Measurements from ENCODE around the gene PCSK5.

Gene PCSK5

GRCh38 chr9:76158713-76159112 is 268.2 kb downstream of the PCSK5 start:
- H3K27ac Mint-ChIP-seq (ENCODE audit: low read depth), result no peak overlapping the region
- no peaks in the 10 kb centered on the region for H3K27me3 Mint-ChIP-seq
- H3K9me3 Mint-ChIP-seq, result peaks cover 5% of the 10 kb centered on the region
- H3K36me3 Mint-ChIP-seq (ENCODE audit: insufficient read depth), result peaks cover 5% of the 10 kb centered on the region
- DNase-seq (ENCODE audit: low spot score in 2 of 2), result no peak
- no peaks in the 10 kb centered on the region for H3K4me1 Mint-ChIP-seq
- no peak overlapping the region for H3K4me3 Mint-ChIP-seq
- ATAC-seq (replicated peaks; ENCODE audit: extremely low read depth, poor library complexity, severe bottlenecking), result no peak

- H3K4me1 Mint-ChIP-seq, result no peaks in the 10 kb centered on the region
- H3K27me3 Mint-ChIP-seq, result no peaks in the 10 kb centered on the region
- H3K4me3 Mint-ChIP-seq, result no peak overlapping the region
- no peak overlapping the region for H3K27ac Mint-ChIP-seq (ENCODE audit: low read depth)
- ATAC-seq (replicated peaks; ENCODE audit: extremely low read depth, poor library complexity, severe bottlenecking) (no peak), DNase-seq (ENCODE audit: low spot score in 2 of 2) (no peak)
- peaks cover 5% of the 10 kb centered on the region for H3K36me3 Mint-ChIP-seq (ENCODE audit: insufficient read depth)
- H3K9me3 Mint-ChIP-seq, result peaks cover 5% of the 10 kb centered on the region
Measured at GRCh38 chr9:76159293-76159926, 268.9 kb downstream of the PCSK5 start.

- no peaks in the 10 kb centered on the region for H3K9me3 Mint-ChIP-seq
- H3K4me1 Mint-ChIP-seq, result no peaks in the 10 kb centered on the region
- H3K27me3 Mint-ChIP-seq, result no peaks in the 10 kb centered on the region
- H3K4me3 Mint-ChIP-seq, result no peak overlapping the region
- ATAC-seq (replicated peaks; ENCODE audit: extremely low read depth, poor library complexity, severe bottlenecking), result no peak
- H3K36me3 Mint-ChIP-seq (ENCODE audit: insufficient read depth), result peaks cover 5% of the 10 kb centered on the region
- no peak for DNase-seq (ENCODE audit: low spot score in 2 of 2)
- H3K27ac Mint-ChIP-seq (ENCODE audit: low read depth), result no peak overlapping the region
Measured at GRCh38 chr9:76161106-76161505, 270.6 kb downstream of the PCSK5 start.

- DNase-seq (ENCODE audit: low spot score in 2 of 2), result no peak
- Mint-ChIP-seq H3K9me3 (no peaks in the 10 kb centered on the region), H3K4me3 (no peak overlapping the region), H3K27me3 (no peaks in the 10 kb centered on the region), H3K4me1 (no peaks in the 10 kb centered on the region), H3K27ac (ENCODE audit: low read depth) (no peak overlapping the region), H3K36me3 (ENCODE audit: insufficient read depth) (peaks cover 5% of the 10 kb centered on the region)
- no peak for ATAC-seq (replicated peaks; ENCODE audit: extremely low read depth, poor library complexity, severe bottlenecking)
Measured at GRCh38 chr9:76161541-76161940, 271.1 kb downstream of the PCSK5 start.

GRCh38 chr9:76162086-76162730 is 271.7 kb downstream of the PCSK5 start:
- H3K36me3 Mint-ChIP-seq (ENCODE audit: insufficient read depth), result peaks cover 5% of the 10 kb centered on the region
- H3K9me3 Mint-ChIP-seq, result no peaks in the 10 kb centered on the region
- no peak for ATAC-seq (replicated peaks; ENCODE audit: extremely low read depth, poor library complexity, severe bottlenecking)
- no peaks in the 10 kb centered on the region for H3K4me1 Mint-ChIP-seq
- no peak overlapping the region for H3K27ac Mint-ChIP-seq (ENCODE audit: low read depth)
- no peaks in the 10 kb centered on the region for H3K27me3 Mint-ChIP-seq
- no peak overlapping the region for H3K4me3 Mint-ChIP-seq
- DNase-seq (ENCODE audit: low spot score in 2 of 2), result no peak

- no peaks in the 10 kb centered on the region for H3K9me3 Mint-ChIP-seq
- H3K27ac Mint-ChIP-seq (ENCODE audit: low read depth), result no peak overlapping the region
- no peak overlapping the region for H3K4me3 Mint-ChIP-seq
- H3K27me3 Mint-ChIP-seq, result no peaks in the 10 kb centered on the region
- no peak for DNase-seq (ENCODE audit: low spot score in 2 of 2)
- no peak for ATAC-seq (replicated peaks; ENCODE audit: extremely low read depth, poor library complexity, severe bottlenecking)
- no peaks in the 10 kb centered on the region for H3K4me1 Mint-ChIP-seq
- peaks cover 5% of the 10 kb centered on the region for H3K36me3 Mint-ChIP-seq (ENCODE audit: insufficient read depth)
Measured at GRCh38 chr9:76162751-76163500, 272.5 kb downstream of the PCSK5 start.

GRCh38 chr9:76166526-76166925 is 276.1 kb downstream of the PCSK5 start:
- Mint-ChIP-seq H3K36me3 (ENCODE audit: insufficient read depth) (peaks cover under 1% of the 10 kb centered on the region), H3K27me3 (no peaks in the 10 kb centered on the region), H3K27ac (ENCODE audit: low read depth) (no peak overlapping the region), H3K4me1 (no peaks in the 10 kb centered on the region), H3K4me3 (no peak overlapping the region), H3K9me3 (no peaks in the 10 kb centered on the region)
- ATAC-seq (replicated peaks; ENCODE audit: extremely low read depth, poor library complexity, severe bottlenecking) (no peak), DNase-seq (ENCODE audit: low spot score in 2 of 2) (no peak)

- no peak for ATAC-seq (replicated peaks; ENCODE audit: extremely low read depth, poor library complexity, severe bottlenecking)
- Mint-ChIP-seq H3K9me3 (no peaks in the 10 kb centered on the region), H3K4me1 (no peaks in the 10 kb centered on the region), H3K27me3 (no peaks in the 10 kb centered on the region), H3K36me3 (ENCODE audit: insufficient read depth) (no peaks in the 10 kb centered on the region), H3K4me3 (no peak overlapping the region), H3K27ac (ENCODE audit: low read depth) (no peak overlapping the region)
- DNase-seq (ENCODE audit: low spot score in 2 of 2), result no peak
Measured at GRCh38 chr9:76176171-76176570, 285.7 kb downstream of the PCSK5 start.

- Mint-ChIP-seq H3K27me3 (no peaks in the 10 kb centered on the region), H3K9me3 (no peaks in the 10 kb centered on the region), H3K36me3 (ENCODE audit: insufficient read depth) (peaks cover 3% of the 10 kb centered on the region), H3K4me1 (no peaks in the 10 kb centered on the region), H3K27ac (ENCODE audit: low read depth) (no peak overlapping the region), H3K4me3 (no peak overlapping the region)
- no peak for DNase-seq (ENCODE audit: low spot score in 2 of 2)
- ATAC-seq (replicated peaks; ENCODE audit: extremely low read depth, poor library complexity, severe bottlenecking), result no peak
Measured at GRCh38 chr9:76177931-76178330, 287.5 kb downstream of the PCSK5 start.

GRCh38 chr9:76180541-76180940 is 290.1 kb downstream of the PCSK5 start:
- DNase-seq (ENCODE audit: low spot score in 2 of 2), result no peak
- no peak for ATAC-seq (replicated peaks; ENCODE audit: extremely low read depth, poor library complexity, severe bottlenecking)
- H3K27me3 Mint-ChIP-seq, result no peaks in the 10 kb centered on the region
- peaks cover 3% of the 10 kb centered on the region for H3K36me3 Mint-ChIP-seq (ENCODE audit: insufficient read depth)
- no peaks in the 10 kb centered on the region for H3K9me3 Mint-ChIP-seq
- H3K4me1 Mint-ChIP-seq, result no peaks in the 10 kb centered on the region
- H3K4me3 Mint-ChIP-seq, result no peak overlapping the region
- H3K27ac Mint-ChIP-seq (ENCODE audit: low read depth), result no peak overlapping the region

- no peak overlapping the region for H3K4me3 Mint-ChIP-seq
- DNase-seq (ENCODE audit: low spot score in 2 of 2), result no peak
- no peak overlapping the region for H3K27ac Mint-ChIP-seq (ENCODE audit: low read depth)
- no peak for ATAC-seq (replicated peaks; ENCODE audit: extremely low read depth, poor library complexity, severe bottlenecking)
- H3K27me3 Mint-ChIP-seq, result no peaks in the 10 kb centered on the region
- no peaks in the 10 kb centered on the region for H3K9me3 Mint-ChIP-seq
- no peaks in the 10 kb centered on the region for H3K4me1 Mint-ChIP-seq
- H3K36me3 Mint-ChIP-seq (ENCODE audit: insufficient read depth), result peaks cover 3% of the 10 kb centered on the region
Measured at GRCh38 chr9:76181020-76181641, 290.7 kb downstream of the PCSK5 start.

GRCh38 chr9:76181781-76182180 is 291.3 kb downstream of the PCSK5 start:
- ATAC-seq (replicated peaks; ENCODE audit: extremely low read depth, poor library complexity, severe bottlenecking) (no peak), DNase-seq (ENCODE audit: low spot score in 2 of 2) (no peak)
- Mint-ChIP-seq H3K27ac (ENCODE audit: low read depth) (no peak overlapping the region), H3K9me3 (no peaks in the 10 kb centered on the region), H3K27me3 (no peaks in the 10 kb centered on the region), H3K4me3 (no peak overlapping the region), H3K4me1 (no peaks in the 10 kb centered on the region), H3K36me3 (ENCODE audit: insufficient read depth) (peaks cover 3% of the 10 kb centered on the region)

All from central memory CD8-positive, alpha-beta T cell (primary cell).